CD14-positive monocyte (primary cell): ENCODE data around the gene INO80E. TPM values are rescaled to one million over a fixed set of nuclear protein-coding genes. Genes with fewer than 3 reads are reported as not detected.

Experiments
- DNase-seq, 3 donors: peaks; one replicate each; pipeline ENCODE4 v3.0.0-alpha.2; 2011 to 2022
- H2AFZ ChIP-seq: 2 replicates; pipeline ENCODE4 v1.6.0; 2012; ENCODE audit warnings: mild to moderate bottlenecking, low read depth, low read length, inconsistent platforms; ENCODE audit not compliant: insufficient read depth, poor library complexity, severe bottlenecking
- H3K27ac ChIP-seq, 2 donors: 1 replicate in 1 of 2; 2 replicates in 1 of 2; pipeline ENCODE4 v1.5.1; 2012 to 2013; ENCODE audit warnings: low read length in 2 of 2, control low read depth in 1 of 2, inconsistent platforms in 1 of 2, low read depth in 1 of 2, mild to moderate bottlenecking in 1 of 2
- H3K27me3 ChIP-seq, 2 donors: one replicate each; pipeline versions ENCODE4 v1.6.0 to v1.6.1; 2011 to 2013; ENCODE audit warnings: low read length in 2 of 2; ENCODE audit not compliant: control insufficient read depth in 2 of 2, insufficient read depth in 2 of 2
- H3K36me3 ChIP-seq, 2 donors: replicated peaks in 1 of 2; 1 replicate in 1 of 2; 2 replicates in 1 of 2; pipeline versions ENCODE4 v1.5.1 to v1.6.1; 2012 to 2013; ENCODE audit warnings: low read length in 2 of 2, control low read depth in 1 of 2, inconsistent platforms in 1 of 2, mild to moderate bottlenecking in 1 of 2; ENCODE audit not compliant: insufficient read depth in 2 of 2, control insufficient read depth in 1 of 2
- H3K4me1 ChIP-seq, 2 donors: 1 replicate in 1 of 2; 2 replicates in 1 of 2; pipeline versions ENCODE4 v1.5.1 to v1.6.1; 2012 to 2013; ENCODE audit warnings: low read length in 2 of 2, control low read depth in 1 of 2, inconsistent platforms in 1 of 2, mild to moderate bottlenecking in 1 of 2, moderate library complexity in 1 of 2; ENCODE audit not compliant: insufficient read depth in 2 of 2, control insufficient read depth in 1 of 2
- H3K4me2 ChIP-seq: replicated peaks from 2 replicates; pipeline ENCODE3; 2012; ENCODE audit warnings: low read length, moderate library complexity, mild to moderate bottlenecking; ENCODE audit not compliant: poor library complexity, severe bottlenecking; ENCODE audit errors: extremely low read depth
- H3K4me3 ChIP-seq, 3 experiments: fragments of 200-600 bp in 1 of 3; sonication (generic) in 1 of 3; replicated peaks in 1 of 3; 1 replicate in 2 of 3; 2 replicates in 1 of 3; pipeline ENCODE4 v1.5.1; 2011 to 2013; ENCODE audit warnings: low read length in 3 of 3, mild to moderate bottlenecking in 3 of 3, control low read depth in 2 of 3, low read depth in 2 of 3, inconsistent platforms in 1 of 3, moderate library complexity in 1 of 3
- H3K79me2 ChIP-seq: 2 replicates; pipeline ENCODE4 v1.6.0; 2012; ENCODE audit warnings: mild to moderate bottlenecking, control low read depth, inconsistent platforms, low read length, moderate library complexity; ENCODE audit not compliant: insufficient read depth
- H3K9ac ChIP-seq: 2 replicates; pipeline ENCODE4 v1.6.0; 2017; ENCODE audit warnings: low read length, mild to moderate bottlenecking; ENCODE audit not compliant: insufficient read depth, poor library complexity, severe bottlenecking
- H3K9me3 ChIP-seq, 2 donors: replicated peaks in 1 of 2; 1 replicate in 1 of 2; 2 replicates in 1 of 2; pipeline versions ENCODE4 v1.5.1 to v1.6.1; 2012 to 2013; ENCODE audit warnings: low read length in 2 of 2, control low read depth in 1 of 2; ENCODE audit not compliant: control insufficient read depth in 1 of 2, insufficient read depth in 1 of 2
- H4K20me1 ChIP-seq: 2 replicates; pipeline ENCODE4 v1.6.0; 2012; ENCODE audit warnings: mild to moderate bottlenecking, low read length, control low read depth, moderate library complexity; ENCODE audit not compliant: insufficient read depth
- H3K27ac Mint-ChIP-seq, 7 donors: one replicate each; pipeline ENCODE4 v1.8.0; 2020; ENCODE audit warnings: mild to moderate bottlenecking in 7 of 7, mixed read lengths in 7 of 7, moderate library complexity in 6 of 7, inconsistent platforms in 2 of 7
- H3K27me3 Mint-ChIP-seq, 3 donors: one replicate each; pipeline ENCODE4 v1.8.0; 2021 to 2022; ENCODE audit warnings: low read depth in 3 of 3, mild to moderate bottlenecking in 3 of 3, mixed read lengths in 3 of 3, moderate library complexity in 3 of 3, inconsistent platforms in 1 of 3
- H3K36me3 Mint-ChIP-seq, 2 donors: one replicate each; pipeline ENCODE4 v1.8.0; 2020; ENCODE audit warnings: mixed read lengths in 2 of 2, inconsistent platforms in 1 of 2, mild to moderate bottlenecking in 1 of 2
- H3K4me1 Mint-ChIP-seq: one replicate; pipeline ENCODE4 v1.8.0; 2020; ENCODE audit warnings: mild to moderate bottlenecking, mixed read lengths
- H3K4me3 Mint-ChIP-seq, 2 donors: one replicate each; pipeline ENCODE4 v1.8.0; 2020; ENCODE audit warnings: mild to moderate bottlenecking in 2 of 2, mixed read lengths in 2 of 2, moderate library complexity in 1 of 2
- H3K9me3 Mint-ChIP-seq, 7 donors: one replicate each; pipeline ENCODE4 v1.8.0; 2020 to 2022; ENCODE audit warnings: mixed read lengths in 7 of 7, mild to moderate bottlenecking in 6 of 7, moderate library complexity in 6 of 7, inconsistent platforms in 2 of 7
- CTCF ChIP-seq: fragments of 200-600 bp; IDR thresholded peaks from one replicate; pipeline ENCODE4 v1.8.0; 2022; ENCODE audit warnings: antibody characterized with exemption, mild to moderate bottlenecking
- WGBS: methylation state at CpG from one replicate; pipeline ENCODE4 v1.1.5; 2013; ENCODE audit warnings: missing lambda C conversion rate; ENCODE audit not compliant: insufficient coverage; 5-methylcytosine and 5-hydroxymethylcytosine counted together
- intact Hi-C, 2 donors: fragments of 100-400 bp; cut with micrococcal nuclease; formaldehyde crosslinking; loops; one replicate each; pipeline versions ENCODE4 v1.15.0 to v1.15.1; 2023
- polyA plus RNA-seq, 3 donors: library from polyadenylated mRNA; depleted of rRNA in 1 of 3; unstranded in 2 of 3; stranded (reverse) in 1 of 3; fragments of 300-500 nt in 2 of 3; fragments of >200 nt in 1 of 3; fragmentation: Illumina TruSeq in 2 of 3; gene quantifications; 1 replicate in 2 of 3; 2 replicates in 1 of 3; pipeline ENCODE4 v1.2.3, GENCODE V29; 2012 to 2021

The INO80E gene
- polyA plus RNA-seq, 3 donors: 2.8 to 57.6 (median 3.5) TPM

- Histone ChIP-seq H3K4me1 (peaks cover 11 to 15% of the 10 kb centered on the region in 2 donors), H3K27ac (no peak overlapping the region), H3K79me2 (no peaks in the 10 kb centered on the region), H3K27me3 (peaks cover 0 to 18% of the 10 kb centered on the region in 2 donors), H2AFZ (no peak overlapping the region), H4K20me1 (no peaks in the 10 kb centered on the region), H3K9me3 (no peaks in the 10 kb centered on the region), H3K4me3 (no peak overlapping the region), H3K36me3 (no peaks in the 10 kb centered on the region), H3K4me2 (no peak overlapping the region), H3K9ac (no peak overlapping the region)
- intact Hi-C loops: loop anchor here in 1 of 2 donors (10.0 kb wide), 2 partner anchors 79 to 329 kb away; no protein-coding TSS in a partner anchor
- WGBS: 88% methylated on average over 7 of the region's 11 CpGs
- TF ChIP-seq CTCF: no peak
- Mint-ChIP-seq H3K27me3 (peaks cover 20 to 31% (median 26%) of the 10 kb centered on the region in 3 donors), H3K4me1 (peaks cover 14% of the 10 kb centered on the region), H3K9me3 (peaks cover 0 to 5% (median 1%) of the 10 kb centered on the region in 7 donors), H3K27ac (no peak overlapping the region), H3K4me3 (no peak overlapping the region), H3K36me3 (no peaks in the 10 kb centered on the region)
- DNase-seq: no peak
Measured at GRCh38 chr16:30023586-30023985, 27.5 kb downstream of the INO80E start.

- Mint-ChIP-seq H3K27ac (no peak overlapping the region), H3K27me3 (peaks cover 27 to 39% (median 34%) of the 10 kb centered on the region in 3 donors), H3K36me3 (no peaks in the 10 kb centered on the region), H3K4me3 (no peak overlapping the region), H3K9me3 (peaks cover 0 to 5% (median 1%) of the 10 kb centered on the region in 7 donors), H3K4me1 (peaks cover 14% of the 10 kb centered on the region)
- Histone ChIP-seq H3K9ac (no peak overlapping the region), H3K4me1 (peaks cover 11 to 15% of the 10 kb centered on the region in 2 donors), H3K4me2 (no peak overlapping the region), H3K27me3 (peaks cover 7 to 27% of the 10 kb centered on the region in 2 donors), H3K36me3 (no peaks in the 10 kb centered on the region), H2AFZ (no peak overlapping the region), H3K79me2 (no peaks in the 10 kb centered on the region), H4K20me1 (no peaks in the 10 kb centered on the region), H3K4me3 (no peak overlapping the region), H3K9me3 (no peaks in the 10 kb centered on the region), H3K27ac (no peak overlapping the region)
- no peak for TF ChIP-seq CTCF
- 99% methylated on average over 9 of the region's 16 CpGs for WGBS
- intact Hi-C loops: loop anchor here in 1 of 2 donors (10.0 kb wide), 2 partner anchors 80 to 330 kb away; no protein-coding TSS in a partner anchor
- DNase-seq: no peak
Measured at GRCh38 chr16:30024451-30024850, 28.4 kb downstream of the INO80E start.
